ENCODE data around the gene KREMEN1. TPM values are rescaled to one million over a fixed set of nuclear protein-coding genes. Genes with fewer than 3 reads are reported as not detected.

The KREMEN1 gene
- total RNA-seq, 1 experiment from 2014 or later: 2.2 TPM

DNA sequence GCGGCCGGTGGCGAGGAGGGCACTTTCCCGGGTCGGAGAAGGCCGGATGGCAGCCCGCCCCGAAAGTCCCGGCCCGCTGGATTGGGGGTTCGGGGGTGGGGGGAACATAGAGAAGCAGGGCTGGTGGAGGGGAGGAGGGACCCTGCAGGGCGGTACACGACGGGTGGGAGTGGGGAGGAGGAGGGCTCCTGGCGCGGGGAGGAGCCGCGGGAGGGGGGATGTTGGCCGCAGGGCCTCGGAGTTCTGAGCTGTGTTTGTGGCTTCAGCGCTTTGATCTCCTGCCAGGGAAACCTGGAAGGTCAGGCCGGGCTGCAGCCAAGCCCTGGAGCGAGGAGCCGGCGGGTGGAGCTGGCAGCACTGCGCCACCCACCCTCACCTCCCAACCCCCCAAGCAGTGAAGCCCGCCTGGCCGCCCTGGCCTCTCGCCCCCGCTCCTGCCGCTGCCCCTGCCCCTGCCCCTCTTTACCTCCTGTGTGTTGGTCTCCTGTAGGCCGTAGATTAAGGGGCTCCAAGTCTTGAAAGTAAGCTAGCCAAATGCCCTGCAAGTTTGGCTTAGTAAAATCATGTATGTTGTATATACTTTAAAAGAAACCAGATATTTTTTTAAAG, 42.1 kb upstream of the KREMEN1 start:
- Histone ChIP-seq H3K4me1 (ENCODE audit: control insufficient read depth, insufficient read depth, low read length) (peaks cover 21% of the 10 kb centered on the region), H3K27me3 (ENCODE audit: control insufficient read depth, insufficient read depth, low read length) (no peaks in the 10 kb centered on the region), H3K4me3 (ENCODE audit: low read depth in 2 of 2, low read length in 2 of 2) (peak overlapping the region; percentile 33 to 51), H3K9me3 (ENCODE audit: control insufficient read depth, insufficient read depth, low read depth, low read length) (no peaks in the 10 kb centered on the region), H3K27ac (ENCODE audit: low read length) (peak overlapping the region; percentile 68; the same call in 1 of the 2 replicates), H3K36me3 (ENCODE audit: control insufficient read depth, insufficient read depth, low read length) (no peaks in the 10 kb centered on the region)
- DNase-seq (ENCODE audit: low read depth, low spot score) (no peak), ATAC-seq (peak; percentile 82)
- ChIA-PET POLR2A (interaction anchor here (0.6 kb wide), 1 partner anchor 189 kb away, joined by 4 read pairs; no protein-coding TSS in a partner anchor), CTCF (interaction anchor here (1.1 kb wide), 1 partner anchor 175 kb away, joined by 5 read pairs; no protein-coding TSS in a partner anchor)
- intact Hi-C loops (cut with micrococcal nuclease; ENCODE audit: unreplicated experiment) (no loop called here), in situ Hi-C loops (cut with HindIII; ENCODE audit: low pct_unique_long_range_greater_than_20kb, low sequenced_read_pairs) (no loop called here)
- BruUV-seq (replicated peaks): no TSS peak
- peak; percentile 90 for TF ChIP-seq TCF7L2 (IDR thresholded peaks at IDR 0.05; ENCODE audit: low read depth, low read length)
- TF ChIP-seq, protein P1, sequence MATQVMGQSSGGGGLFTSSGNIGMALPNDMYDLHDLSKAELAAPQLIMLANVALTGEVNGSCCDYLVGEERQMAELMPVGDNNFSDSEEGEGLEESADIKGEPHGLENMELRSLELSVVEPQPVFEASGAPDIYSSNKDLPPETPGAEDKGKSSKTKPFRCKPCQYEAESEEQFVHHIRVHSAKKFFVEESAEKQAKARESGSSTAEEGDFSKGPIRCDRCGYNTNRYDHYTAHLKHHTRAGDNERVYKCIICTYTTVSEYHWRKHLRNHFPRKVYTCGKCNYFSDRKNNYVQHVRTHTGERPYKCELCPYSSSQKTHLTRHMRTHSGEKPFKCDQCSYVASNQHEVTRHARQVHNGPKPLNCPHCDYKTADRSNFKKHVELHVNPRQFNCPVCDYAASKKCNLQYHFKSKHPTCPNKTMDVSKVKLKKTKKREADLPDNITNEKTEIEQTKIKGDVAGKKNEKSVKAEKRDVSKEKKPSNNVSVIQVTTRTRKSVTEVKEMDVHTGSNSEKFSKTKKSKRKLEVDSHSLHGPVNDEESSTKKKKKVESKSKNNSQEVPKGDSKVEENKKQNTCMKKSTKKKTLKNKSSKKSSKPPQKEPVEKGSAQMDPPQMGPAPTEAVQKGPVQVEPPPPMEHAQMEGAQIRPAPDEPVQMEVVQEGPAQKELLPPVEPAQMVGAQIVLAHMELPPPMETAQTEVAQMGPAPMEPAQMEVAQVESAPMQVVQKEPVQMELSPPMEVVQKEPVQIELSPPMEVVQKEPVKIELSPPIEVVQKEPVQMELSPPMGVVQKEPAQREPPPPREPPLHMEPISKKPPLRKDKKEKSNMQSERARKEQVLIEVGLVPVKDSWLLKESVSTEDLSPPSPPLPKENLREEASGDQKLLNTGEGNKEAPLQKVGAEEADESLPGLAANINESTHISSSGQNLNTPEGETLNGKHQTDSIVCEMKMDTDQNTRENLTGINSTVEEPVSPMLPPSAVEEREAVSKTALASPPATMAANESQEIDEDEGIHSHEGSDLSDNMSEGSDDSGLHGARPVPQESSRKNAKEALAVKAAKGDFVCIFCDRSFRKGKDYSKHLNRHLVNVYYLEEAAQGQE (IDR thresholded peaks at IDR 0.05; ENCODE audit: insufficient read depth in 1 of 2, low read depth in 2 of 2, low read length in 1 of 2): no peak

DNA sequence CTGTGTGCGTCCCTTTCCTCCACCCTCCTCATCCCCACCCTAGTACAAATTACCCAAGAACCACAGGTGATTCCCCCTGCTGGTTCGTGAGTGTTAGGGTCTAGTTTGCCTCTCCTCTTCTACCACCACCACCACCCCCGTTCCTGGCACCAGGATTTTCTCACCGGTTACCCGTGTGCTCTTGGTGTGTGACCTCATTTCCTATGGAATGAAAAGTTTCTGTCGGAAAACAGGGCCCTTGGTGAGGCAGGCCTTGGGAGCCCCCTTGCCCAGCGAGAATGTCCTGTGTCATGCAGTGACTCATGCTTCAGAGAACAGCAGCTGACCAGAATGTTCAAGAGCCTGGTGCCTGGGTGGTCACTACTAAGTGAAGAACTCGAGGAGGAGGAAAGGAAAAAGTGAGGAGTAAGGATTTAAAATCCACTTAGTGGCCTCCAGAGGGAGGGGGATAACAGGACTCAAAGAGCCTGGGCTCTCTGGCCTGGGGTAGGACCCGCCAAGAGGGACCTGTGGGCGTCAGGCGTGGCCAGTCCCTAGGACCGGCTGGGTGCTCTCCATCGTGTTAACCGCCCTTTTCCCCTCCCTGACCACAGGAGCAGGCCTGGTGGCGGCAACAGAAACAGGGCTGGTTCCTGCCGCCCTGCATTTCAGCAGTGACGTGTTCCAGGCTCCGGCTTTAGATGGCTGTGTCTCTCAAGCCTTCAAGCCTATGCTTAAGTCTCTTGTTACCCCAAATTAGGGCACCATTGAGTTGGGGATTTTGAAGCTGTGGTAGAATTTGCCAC, 41.4 kb upstream of the KREMEN1 start:
- in situ Hi-C loops (cut with HindIII; ENCODE audit: low pct_unique_long_range_greater_than_20kb, low sequenced_read_pairs) (no loop called here), intact Hi-C loops (cut with micrococcal nuclease; ENCODE audit: unreplicated experiment) (no loop called here)
- H3K4me1 ChIP-seq (ENCODE audit: control insufficient read depth, insufficient read depth, low read length): peaks cover 21% of the 10 kb centered on the region
- no peak for TF ChIP-seq TCF7L2 (IDR thresholded peaks at IDR 0.05; ENCODE audit: low read depth, low read length)
- TF ChIP-seq, protein P1 (IDR thresholded peaks at IDR 0.05; ENCODE audit: insufficient read depth in 1 of 2, low read depth in 2 of 2, low read length in 1 of 2): no peak
- TF ChIP-seq, protein P2, sequence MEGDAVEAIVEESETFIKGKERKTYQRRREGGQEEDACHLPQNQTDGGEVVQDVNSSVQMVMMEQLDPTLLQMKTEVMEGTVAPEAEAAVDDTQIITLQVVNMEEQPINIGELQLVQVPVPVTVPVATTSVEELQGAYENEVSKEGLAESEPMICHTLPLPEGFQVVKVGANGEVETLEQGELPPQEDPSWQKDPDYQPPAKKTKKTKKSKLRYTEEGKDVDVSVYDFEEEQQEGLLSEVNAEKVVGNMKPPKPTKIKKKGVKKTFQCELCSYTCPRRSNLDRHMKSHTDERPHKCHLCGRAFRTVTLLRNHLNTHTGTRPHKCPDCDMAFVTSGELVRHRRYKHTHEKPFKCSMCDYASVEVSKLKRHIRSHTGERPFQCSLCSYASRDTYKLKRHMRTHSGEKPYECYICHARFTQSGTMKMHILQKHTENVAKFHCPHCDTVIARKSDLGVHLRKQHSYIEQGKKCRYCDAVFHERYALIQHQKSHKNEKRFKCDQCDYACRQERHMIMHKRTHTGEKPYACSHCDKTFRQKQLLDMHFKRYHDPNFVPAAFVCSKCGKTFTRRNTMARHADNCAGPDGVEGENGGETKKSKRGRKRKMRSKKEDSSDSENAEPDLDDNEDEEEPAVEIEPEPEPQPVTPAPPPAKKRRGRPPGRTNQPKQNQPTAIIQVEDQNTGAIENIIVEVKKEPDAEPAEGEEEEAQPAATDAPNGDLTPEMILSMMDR (IDR thresholded peaks at IDR 0.05): no peak
- TF ChIP-seq POLR2AphosphoS5 (IDR thresholded peaks at IDR 0.05; ENCODE audit: low read depth, low read length): no peak
- no peak for TF ChIP-seq SIN3A (IDR thresholded peaks at IDR 0.05; ENCODE audit: borderline replicate concordance, insufficient read depth, low read depth, low read length)
- no peaks in the 10 kb centered on the region for H3K36me3 ChIP-seq (ENCODE audit: control insufficient read depth, insufficient read depth, low read length)
- BruUV-seq (replicated peaks): no TSS peak
- no peaks in the 10 kb centered on the region for H3K9me3 ChIP-seq (ENCODE audit: control insufficient read depth, insufficient read depth, low read depth, low read length)
- H3K27me3 ChIP-seq (ENCODE audit: control insufficient read depth, insufficient read depth, low read length): no peaks in the 10 kb centered on the region
- ATAC-seq (peak; percentile 48), DNase-seq (ENCODE audit: low read depth, low spot score) (peak; percentile 35)
- H3K4me3 ChIP-seq (ENCODE audit: low read depth in 2 of 2, low read length in 2 of 2): peak overlapping the region; percentile 33 to 51; a peak in 3 of 4 replicates
- ChIA-PET CTCF (interaction anchor here (0.6 to 1.1 kb wide), 2 partner anchors 161 to 176 kb away, joined by 4 to 5 read pairs; no protein-coding TSS in a partner anchor), POLR2A (interaction anchor here (0.6 kb wide), 1 partner anchor 190 kb away, joined by 4 read pairs; no protein-coding TSS in a partner anchor)
- H3K27ac ChIP-seq (ENCODE audit: low read length): peak overlapping the region; percentile 68
